GM12873 (cell line): Measurements from ENCODE around the gene DENND1C.

Source experiments
- CTCF ChIP-seq: IDR thresholded peaks from 2 replicates; pipeline ENCODE4 v1.5.1; 2012; ENCODE audit warnings: low read depth, mild to moderate bottlenecking, moderate library complexity, low read length, control low read depth; ENCODE audit not compliant: insufficient read depth; ENCODE audit errors: missing control alignments

DENND1C gene

GRCh38 chr19:6480848-6481415 lies 655 bp downstream of the DENND1C start:
- no peak for TF ChIP-seq CTCF

GRCh38 chr19:6479836-6480398 lies 1.7 kb downstream of the DENND1C start:
- no peak for TF ChIP-seq CTCF

- TF ChIP-seq CTCF, result no peak
Observed at GRCh38 chr19:6478815-6479214, 2.8 kb downstream of the DENND1C start.

GRCh38 chr19:6476896-6477431 lies 4.6 kb downstream of the DENND1C start:
- no peak for TF ChIP-seq CTCF

GRCh38 chr19:6476155-6476895 lies 5.3 kb downstream of the DENND1C start:
- TF ChIP-seq CTCF, result no peak

GRCh38 chr19:6475321-6476108 lies 6.1 kb downstream of the DENND1C start:
- no peak for TF ChIP-seq CTCF

- no peak for TF ChIP-seq CTCF
Observed at GRCh38 chr19:6473647-6474046, 7.9 kb downstream of the DENND1C start.
